Amniotic stem cell (primary cell): Measurements from ENCODE around the gene NT5DC1.
"Not testable (repeated sequence)": the region's sequence is repeated elsewhere in the genome, so short reads cannot be mapped to it uniquely, and the experiment has no call there.

Experiments used
- DNase-seq: peaks from one replicate; lab custom pipeline; 2025; lab: John Stamatoyannopoulos, UW

NT5DC1 gene

GRCh38 chr6:116278854-116279231 is 178.2 kb downstream of the NT5DC1 start:
- no peak for DNase-seq

GRCh38 chr6:116279232-116280160 is 178.8 kb downstream of the NT5DC1 start, which contains the start of gene TSPYL1:
Gene TSPYL1, minus strand, starts transcription at chr6:116279930. Its CDS starts 100 bp downstream, at chr6:116279830.
- peak; percentile 94 for DNase-seq

- DNase-seq = no peak
These were observed 179.7 kb downstream of the NT5DC1 start for GRCh38 chr6:116280161-116280932.

- DNase-seq = no peak
These were observed 180.3 kb downstream of the NT5DC1 start for GRCh38 chr6:116280933-116281316.

DNA sequence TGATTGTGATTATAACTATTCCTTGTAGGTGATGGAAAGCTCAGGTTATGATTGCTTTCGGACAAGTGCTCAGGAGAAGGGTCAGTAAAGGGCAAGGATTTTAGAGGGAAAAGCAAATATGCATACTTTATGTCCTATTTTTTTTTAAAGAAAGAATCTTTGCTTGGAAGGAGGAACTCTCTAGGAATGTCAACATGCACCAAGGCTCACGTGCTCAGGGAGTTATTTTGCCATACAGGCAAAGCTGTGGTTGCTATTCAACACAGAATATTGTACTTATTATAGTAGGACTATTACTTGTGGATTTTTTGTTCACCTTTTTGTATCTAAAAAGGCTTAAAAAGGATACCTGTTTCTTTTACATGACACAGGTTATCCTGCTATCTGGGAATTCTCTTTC is 182.0 kb downstream of the NT5DC1 start:
- no peak for DNase-seq

DNA sequence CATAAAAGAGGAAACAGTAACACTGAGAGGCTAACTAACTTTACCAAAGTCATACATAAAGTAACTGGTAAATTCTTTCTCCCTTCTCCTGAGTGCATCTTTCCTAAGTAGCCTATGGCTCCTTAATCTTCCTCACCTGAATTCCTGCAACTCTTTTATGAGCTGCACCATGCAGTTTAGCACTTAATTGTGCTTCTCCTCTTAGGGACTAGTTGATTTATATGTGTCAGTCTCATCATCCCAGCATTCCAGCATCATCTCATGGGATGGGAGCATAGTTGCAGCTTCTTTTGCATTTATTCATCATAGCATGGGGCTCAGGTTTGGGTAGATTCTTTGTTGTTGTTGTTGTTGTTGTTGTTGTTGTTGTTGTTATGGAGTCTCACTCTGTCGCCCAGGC is 182.5 kb downstream of the NT5DC1 start:
- DNase-seq = no peak

DNA sequence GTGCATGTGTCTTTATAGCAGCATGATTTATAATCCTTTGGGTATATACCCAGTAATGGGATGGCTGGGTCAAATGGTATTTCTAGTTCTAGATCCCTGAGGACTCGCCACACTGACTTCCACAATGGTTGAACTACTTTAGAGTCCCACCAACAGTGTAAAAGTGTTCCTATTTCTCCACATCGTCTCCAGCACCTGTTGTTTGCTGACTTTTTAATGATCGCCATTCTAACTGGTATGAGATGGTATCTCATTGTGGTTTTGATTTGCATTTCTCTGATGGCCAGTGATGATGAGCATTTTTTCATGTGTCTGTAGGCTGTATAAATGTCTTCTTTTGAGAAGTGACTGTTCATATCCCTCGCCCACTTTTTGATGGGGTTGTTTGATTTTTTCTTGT is 184.3 kb downstream of the NT5DC1 start:
- not testable (repeated sequence) for DNase-seq

DNA sequence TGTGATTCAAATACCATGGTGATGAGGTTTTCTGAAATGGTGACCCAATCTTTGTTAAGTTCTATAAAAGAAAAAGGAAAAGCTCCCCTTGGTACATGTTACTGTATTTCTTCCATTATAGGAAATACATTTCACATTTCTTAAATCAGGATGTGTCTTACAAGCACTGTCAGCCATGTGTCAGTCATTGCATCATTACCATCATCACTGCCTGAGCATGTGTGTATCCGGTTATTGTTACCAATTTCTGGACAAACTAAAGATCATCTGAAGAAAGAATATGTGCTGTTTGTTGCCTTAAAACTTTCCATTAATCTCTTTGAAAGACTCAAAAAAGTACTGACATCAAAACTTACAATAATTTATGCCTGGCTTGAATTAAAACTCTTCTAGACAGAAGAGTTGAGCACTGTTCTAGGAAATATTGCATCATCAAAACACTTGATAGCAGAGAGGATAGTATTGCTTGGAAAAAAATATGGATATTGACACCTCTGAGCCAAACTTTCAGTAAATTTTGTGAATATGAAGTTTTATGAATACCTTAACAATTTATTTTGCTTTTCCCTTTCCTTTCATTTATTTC is 186.2 kb downstream of the NT5DC1 start:
- no peak for DNase-seq

- DNase-seq = peak; percentile 9
These were observed 187.1 kb downstream of the NT5DC1 start for GRCh38 chr6:116287689-116288282.

GRCh38 chr6:116289876-116290275 is 189.2 kb downstream of the NT5DC1 start:
- DNase-seq = no peak

- DNase-seq = no peak
These were observed 190.1 kb downstream of the NT5DC1 start for GRCh38 chr6:116290799-116291198.

GRCh38 chr6:116291701-116292396 is 191.2 kb downstream of the NT5DC1 start:
- no peak for DNase-seq

- no peak for DNase-seq
These were observed 191.9 kb downstream of the NT5DC1 start for GRCh38 chr6:116292553-116292952.

DNA sequence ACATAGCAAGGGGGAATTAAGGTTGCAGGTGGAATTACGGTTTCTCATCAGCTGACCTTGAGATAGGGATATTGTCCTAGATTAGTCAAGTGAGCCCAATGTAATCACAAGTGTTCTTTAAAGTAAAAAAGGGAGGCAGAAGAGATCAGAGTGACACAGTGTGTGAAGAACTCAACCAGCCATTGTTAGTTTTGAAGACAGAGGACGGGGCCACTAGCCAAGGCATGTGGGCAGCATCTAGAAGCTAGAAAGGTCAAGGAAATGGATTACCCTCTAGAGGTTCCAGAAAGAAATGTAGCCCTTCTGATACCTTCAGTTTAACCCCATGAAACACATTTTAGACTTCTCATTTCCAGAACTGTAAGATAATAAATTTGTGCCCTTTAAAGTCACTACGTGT is 197.6 kb downstream of the NT5DC1 start:
- no peak for DNase-seq

DNA sequence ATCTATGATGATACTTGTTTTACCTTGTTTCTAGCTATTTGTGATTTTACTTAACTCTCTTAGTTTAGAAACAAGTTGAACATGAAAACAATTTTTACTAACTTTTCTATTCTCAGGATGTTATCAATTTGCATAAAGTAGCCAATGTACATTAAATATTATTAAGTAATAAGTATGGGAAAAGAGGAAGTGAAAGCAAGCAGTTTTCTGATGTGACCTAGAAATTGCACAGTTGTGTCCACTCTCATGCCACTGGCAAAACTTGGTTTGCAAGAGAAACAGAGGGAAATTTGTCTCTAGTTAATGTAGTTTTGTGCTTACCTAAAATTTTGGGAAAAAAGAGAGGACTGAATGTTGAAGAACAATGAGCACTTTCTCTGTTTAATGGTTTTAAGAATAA is 198.3 kb downstream of the NT5DC1 start:
- DNase-seq = no peak
